Stimulated activated CD8-positive, alpha-beta memory T cell treated with anti-CD3 and anti-CD28 coated beads, Interleukin-4, amount 100 ng/mL, for 48 hours (primary cell): ENCODE data around the gene PREX1.

ENCODE experiments used
- DNase-seq: peaks from one replicate; pipeline ENCODE4 v3.0.0-alpha.2; 2020

PREX1 gene

GRCh38 chr20:48807586-48808381 is 20.0 kb downstream of the PREX1 start:
- no peak for DNase-seq

GRCh38 chr20:48807051-48807450 is 20.7 kb downstream of the PREX1 start:
- DNase-seq = no peak

GRCh38 chr20:48805716-48806115 is 22.1 kb downstream of the PREX1 start:
- no peak for DNase-seq

- no peak for DNase-seq
These were observed 22.5 kb downstream of the PREX1 start for GRCh38 chr20:48805286-48805685.

- no peak for DNase-seq
These were observed 23.4 kb downstream of the PREX1 start for GRCh38 chr20:48804300-48804980.

GRCh38 chr20:48803176-48804053 is 24.4 kb downstream of the PREX1 start:
- DNase-seq = no peak

GRCh38 chr20:48802647-48803046 is 25.2 kb downstream of the PREX1 start:
- no peak for DNase-seq

- DNase-seq = no peak
These were observed 25.6 kb downstream of the PREX1 start for GRCh38 chr20:48802216-48802615.

GRCh38 chr20:48801197-48801596 is 26.6 kb downstream of the PREX1 start:
- no peak for DNase-seq

- no peak for DNase-seq
These were observed 27.6 kb downstream of the PREX1 start for GRCh38 chr20:48800177-48800576.

GRCh38 chr20:48799328-48800105 is 28.3 kb downstream of the PREX1 start:
- no peak for DNase-seq

- no peak for DNase-seq
These were observed 29.7 kb downstream of the PREX1 start for GRCh38 chr20:48797850-48798747.

- DNase-seq = no peak
These were observed 30.4 kb downstream of the PREX1 start for GRCh38 chr20:48797275-48797825.

- no peak for DNase-seq
These were observed 32.1 kb downstream of the PREX1 start for GRCh38 chr20:48795732-48796131.

GRCh38 chr20:48794816-48795457 is 32.9 kb downstream of the PREX1 start:
- no peak for DNase-seq

GRCh38 chr20:48794360-48794759 is 33.4 kb downstream of the PREX1 start:
- no peak for DNase-seq

- DNase-seq = no peak
These were observed 34.0 kb downstream of the PREX1 start for GRCh38 chr20:48793776-48794175.

- no peak for DNase-seq
These were observed 36.1 kb downstream of the PREX1 start for GRCh38 chr20:48791666-48792071.

GRCh38 chr20:48791014-48791413 is 36.8 kb downstream of the PREX1 start:
- no peak for DNase-seq

- no peak for DNase-seq
These were observed 37.3 kb downstream of the PREX1 start for GRCh38 chr20:48790473-48791003.
